OCI-LY1 (cell line): ENCODE results near the gene KIAA1328.
"Not testable (repeated sequence)": the region's sequence is repeated elsewhere in the genome, so short reads cannot be mapped to it uniquely, and the experiment has no call there.

Source experiments
- H2AFZ ChIP-seq: fragments of 200-600 bp; sonication (generic), shearing (Covaris generic); 2 replicates; pipeline ENCODE4 v1.6.0; 2014; ENCODE audit warnings: antibody characterized with exemption, mild to moderate bottlenecking, low read length
- H3F3A ChIP-seq: fragments of 200-600 bp; sonication (generic), shearing (Covaris generic); 2 replicates; pipeline ENCODE4 v1.6.0; 2014; ENCODE audit warnings: mild to moderate bottlenecking, antibody characterized with exemption, low read length, moderate library complexity; ENCODE audit not compliant: insufficient read depth
- H3K27ac ChIP-seq: fragments of 200-600 bp; sonication (generic); 2 replicates; pipeline ENCODE4 v1.5.1; 2014; ENCODE audit warnings: low read length, mixed run types, mild to moderate bottlenecking, low read depth; ENCODE audit not compliant: poor library complexity, severe bottlenecking
- H3K27me3 ChIP-seq: fragments of 200-600 bp; sonication (generic); 2 replicates; pipeline ENCODE4 v1.6.0; 2014; ENCODE audit warnings: antibody characterized with exemption, mild to moderate bottlenecking, low read length, moderate library complexity; ENCODE audit not compliant: insufficient read depth
- H3K36me3 ChIP-seq: fragments of 200-600 bp; sonication (generic); 2 replicates; pipeline ENCODE4 v1.6.1; 2014; ENCODE audit warnings: mild to moderate bottlenecking, antibody characterized with exemption, low read length, moderate library complexity, mixed read lengths; ENCODE audit not compliant: insufficient read depth
- H3K4me1 ChIP-seq: fragments of 200-600 bp; sonication (generic); 2 replicates; pipeline ENCODE4 v1.5.1; 2014; ENCODE audit warnings: mild to moderate bottlenecking, low read length, moderate library complexity; ENCODE audit not compliant: insufficient read depth, severe bottlenecking
- H3K4me2 ChIP-seq: fragments of 200-600 bp; sonication (generic), shearing (Covaris generic); 2 replicates; pipeline ENCODE4 v1.6.1; 2014; ENCODE audit warnings: low read length
- H3K4me3 ChIP-seq: fragments of 200-600 bp; sonication (generic); 2 replicates; pipeline ENCODE4 v1.5.1; 2014; ENCODE audit warnings: low read length, low read depth, mild to moderate bottlenecking, mixed read lengths; ENCODE audit not compliant: poor library complexity, severe bottlenecking
- H3K79me2 ChIP-seq: fragments of 200-600 bp; shearing (Covaris generic); 2 replicates; pipeline ENCODE4 v1.6.1; 2016; ENCODE audit warnings: mixed run types, low read length, mixed read lengths; ENCODE audit not compliant: insufficient read depth
- H3K9ac ChIP-seq: fragments of 200-600 bp; sonication (generic), shearing (Covaris generic); 2 replicates; pipeline ENCODE4 v1.6.1; 2014; ENCODE audit warnings: mild to moderate bottlenecking, low read length, mixed read lengths
- H3K9me2 ChIP-seq: fragments of 200-600 bp; sonication (generic), shearing (Covaris generic); 2 replicates; pipeline ENCODE4 v1.6.1; 2014; ENCODE audit warnings: low read depth, mild to moderate bottlenecking, low read length, mixed read lengths
- H3K9me3 ChIP-seq: fragments of 200-600 bp; shearing (Covaris generic); 2 replicates; pipeline ENCODE4 v1.6.1; 2014; ENCODE audit warnings: low read length, mixed read lengths
- H4K20me1 ChIP-seq: fragments of 200-600 bp; sonication (generic), shearing (Covaris generic); 2 replicates; pipeline ENCODE4 v1.6.0; 2016; ENCODE audit warnings: mild to moderate bottlenecking, low read length; ENCODE audit not compliant: insufficient read depth
- EZH2 ChIP-seq: fragments of 200-600 bp; sonication (generic), shearing (Covaris generic); IDR thresholded peaks from 2 replicates; pipeline ENCODE4 v1.8.0; 2017; ENCODE audit warnings: borderline replicate concordance, mixed run types, mild to moderate bottlenecking, antibody characterized with exemption, low read length, moderate library complexity, mixed read lengths
- TF ChIP-seq, protein P1 (sequence below): fragments of 200-600 bp; sonication (generic), shearing (Covaris generic); IDR thresholded peaks from 2 replicates; pipeline ENCODE4 v1.5.1; 2017; ENCODE audit warnings: mild to moderate bottlenecking, antibody characterized with exemption, low read length, moderate library complexity, mixed read lengths

KIAA1328 gene

DNA sequence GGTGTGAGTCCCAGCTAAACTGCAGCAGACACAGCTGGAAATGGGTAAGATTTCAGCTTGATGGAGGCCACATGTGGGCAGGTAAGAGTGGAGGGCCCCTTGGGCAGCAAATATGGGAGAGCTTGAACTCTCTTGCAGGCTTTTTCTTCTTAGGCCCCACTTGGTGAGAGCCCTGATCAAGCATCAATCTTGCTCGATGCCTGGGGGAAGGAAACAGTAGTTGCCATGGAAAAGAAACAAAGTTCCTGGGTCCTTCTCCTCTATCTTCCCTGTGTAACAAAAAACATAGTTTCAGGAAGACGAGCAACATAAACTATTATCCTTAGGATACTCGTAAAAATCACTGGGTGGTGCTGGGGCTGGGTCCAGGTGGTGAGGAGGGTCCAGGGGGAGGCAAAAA is 42.9 kb downstream of the KIAA1328 start:
- H3K4me3 ChIP-seq = no peak overlapping the region
- H3K27me3 ChIP-seq = no peaks in the 10 kb centered on the region
- H4K20me1 ChIP-seq = no peaks in the 10 kb centered on the region
- no peak overlapping the region for H3K9ac ChIP-seq
- H3K79me2 ChIP-seq = no peaks in the 10 kb centered on the region
- H3K4me1 ChIP-seq = no peaks in the 10 kb centered on the region
- H3F3A ChIP-seq = no peaks in the 10 kb centered on the region
- H3K9me2 ChIP-seq = no peaks in the 10 kb centered on the region
- no peak overlapping the region for H3K27ac ChIP-seq
- TF ChIP-seq, protein P1, sequence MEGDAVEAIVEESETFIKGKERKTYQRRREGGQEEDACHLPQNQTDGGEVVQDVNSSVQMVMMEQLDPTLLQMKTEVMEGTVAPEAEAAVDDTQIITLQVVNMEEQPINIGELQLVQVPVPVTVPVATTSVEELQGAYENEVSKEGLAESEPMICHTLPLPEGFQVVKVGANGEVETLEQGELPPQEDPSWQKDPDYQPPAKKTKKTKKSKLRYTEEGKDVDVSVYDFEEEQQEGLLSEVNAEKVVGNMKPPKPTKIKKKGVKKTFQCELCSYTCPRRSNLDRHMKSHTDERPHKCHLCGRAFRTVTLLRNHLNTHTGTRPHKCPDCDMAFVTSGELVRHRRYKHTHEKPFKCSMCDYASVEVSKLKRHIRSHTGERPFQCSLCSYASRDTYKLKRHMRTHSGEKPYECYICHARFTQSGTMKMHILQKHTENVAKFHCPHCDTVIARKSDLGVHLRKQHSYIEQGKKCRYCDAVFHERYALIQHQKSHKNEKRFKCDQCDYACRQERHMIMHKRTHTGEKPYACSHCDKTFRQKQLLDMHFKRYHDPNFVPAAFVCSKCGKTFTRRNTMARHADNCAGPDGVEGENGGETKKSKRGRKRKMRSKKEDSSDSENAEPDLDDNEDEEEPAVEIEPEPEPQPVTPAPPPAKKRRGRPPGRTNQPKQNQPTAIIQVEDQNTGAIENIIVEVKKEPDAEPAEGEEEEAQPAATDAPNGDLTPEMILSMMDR = no peak
- TF ChIP-seq EZH2 = no peak
- no peaks in the 10 kb centered on the region for H3K9me3 ChIP-seq
- H3K36me3 ChIP-seq = no peaks in the 10 kb centered on the region
- H3K4me2 ChIP-seq = no peak overlapping the region
- H2AFZ ChIP-seq = no peak overlapping the region

DNA sequence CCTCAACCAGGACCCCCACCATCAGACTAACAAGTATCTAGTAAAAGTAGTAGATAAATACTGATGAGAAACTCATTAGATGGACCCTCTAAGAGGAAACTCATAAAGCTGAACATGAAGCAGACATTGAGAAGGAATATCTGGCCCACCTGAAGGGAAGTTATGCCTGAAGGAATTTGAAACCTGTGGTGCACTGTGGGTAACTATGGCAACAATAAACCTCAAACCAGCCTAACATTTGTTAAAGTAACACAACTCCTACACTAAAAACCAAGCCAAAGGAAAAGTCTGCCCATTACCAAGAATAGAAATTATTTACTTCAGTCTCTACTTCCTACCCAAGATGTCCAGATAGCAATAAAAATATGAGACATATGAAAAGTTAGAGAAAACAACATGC is 43.4 kb downstream of the KIAA1328 start:
- Histone ChIP-seq H3K9me2 (no peaks in the 10 kb centered on the region), H3K27me3 (no peaks in the 10 kb centered on the region), H4K20me1 (no peaks in the 10 kb centered on the region), H3F3A (no peaks in the 10 kb centered on the region), H3K36me3 (no peaks in the 10 kb centered on the region), H3K4me3 (no peak overlapping the region), H3K79me2 (no peaks in the 10 kb centered on the region), H3K4me2 (no peak overlapping the region), H2AFZ (no peak overlapping the region), H3K4me1 (no peaks in the 10 kb centered on the region), H3K27ac (no peak overlapping the region), H3K9ac (no peak overlapping the region), H3K9me3 (no peaks in the 10 kb centered on the region)
- TF ChIP-seq, protein P1 = no peak
- TF ChIP-seq EZH2 = no peak

DNA sequence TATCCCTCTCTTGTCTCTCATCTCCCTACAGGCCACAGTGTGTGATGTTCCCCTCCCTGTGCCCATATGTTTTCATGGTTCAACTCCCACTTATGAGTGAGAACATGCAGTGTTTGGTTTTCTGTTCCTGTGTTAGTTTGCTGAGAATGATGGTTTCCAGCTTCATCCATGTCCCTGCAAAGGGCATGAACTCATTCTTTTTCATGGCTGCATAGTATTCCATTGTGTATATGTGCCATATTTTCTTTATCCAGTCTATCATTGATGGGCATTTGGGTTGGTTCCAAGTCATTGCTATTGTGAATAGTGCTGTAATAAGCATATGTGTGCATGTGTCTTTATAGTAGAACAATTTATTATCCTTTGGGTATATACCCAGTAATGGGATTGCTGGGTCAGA is 44.9 kb downstream of the KIAA1328 start:
- H3F3A ChIP-seq, H3K4me1 ChIP-seq, H3K4me2 ChIP-seq: not testable (repeated sequence)

DNA sequence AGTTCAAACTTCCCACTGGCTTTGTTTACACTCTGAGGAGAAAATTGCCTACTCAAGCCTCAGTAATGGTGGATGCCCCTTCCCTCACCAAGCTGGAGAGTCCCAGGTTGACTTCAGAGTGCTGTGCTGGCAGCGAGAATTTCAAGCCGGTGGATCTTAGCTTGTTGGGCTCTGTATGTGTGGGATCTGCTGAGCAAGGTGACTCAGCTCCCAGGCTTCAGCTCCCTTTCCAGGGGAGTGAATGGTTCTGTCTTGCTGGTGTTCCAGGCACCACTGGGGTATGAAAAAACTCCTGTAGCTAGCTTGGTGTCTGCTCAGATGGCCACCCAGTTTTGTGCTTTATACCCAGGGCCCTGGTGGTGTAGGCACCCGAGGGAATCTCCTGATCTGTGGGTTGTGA is 50.9 kb downstream of the KIAA1328 start:
- H4K20me1 ChIP-seq, H3K9me2 ChIP-seq, H3K9me3 ChIP-seq, H3K9ac ChIP-seq, H3K4me3 ChIP-seq, H3K79me2 ChIP-seq, H3K4me2 ChIP-seq, H3K4me1 ChIP-seq, H3K36me3 ChIP-seq, H3F3A ChIP-seq, H2AFZ ChIP-seq, H3K27me3 ChIP-seq, H3K27ac ChIP-seq: not testable (repeated sequence)

More for the DNA sequence above, 44.9 kb downstream of the KIAA1328 start:
- not testable (repeated sequence) for H3K27me3 ChIP-seq, H3K9me3 ChIP-seq, H3K9me2 ChIP-seq, H3K36me3 ChIP-seq, H3K4me3 ChIP-seq, H3K9ac ChIP-seq, H3K27ac ChIP-seq, H2AFZ ChIP-seq, H3K79me2 ChIP-seq, H4K20me1 ChIP-seq
